HG02943 (cell line): Measurements from ENCODE around the gene EXOSC6.
"Not testable (repeated sequence)": the region's sequence is repeated elsewhere in the genome, so short reads cannot be mapped to it uniquely, and the experiment has no call there.

Experiments used
- ATAC-seq: cut with Tn5 transposase; IDR thresholded peaks from one replicate; pipeline ENCODE4 v1.9.1; 2021; ENCODE audit warnings: mild to moderate bottlenecking, low read depth, moderate library complexity; ENCODE audit not compliant: unreplicated experiment

The EXOSC6 gene

GRCh38 chr16:70203508-70203907 is 48.2 kb downstream of the EXOSC6 start:
- not testable (repeated sequence) for ATAC-seq

- ATAC-seq = not testable (repeated sequence)
Measured at GRCh38 chr16:70200063-70200462, 51.7 kb downstream of the EXOSC6 start.

- not testable (repeated sequence) for ATAC-seq
Measured at GRCh38 chr16:70199170-70199569, 52.6 kb downstream of the EXOSC6 start.

- not testable (repeated sequence) for ATAC-seq
Measured at GRCh38 chr16:70198666-70199065, 53.1 kb downstream of the EXOSC6 start.

GRCh38 chr16:70198230-70198629 is 53.5 kb downstream of the EXOSC6 start:
- not testable (repeated sequence) for ATAC-seq

GRCh38 chr16:70197611-70198010 is 54.1 kb downstream of the EXOSC6 start:
- not testable (repeated sequence) for ATAC-seq
